ENCODE results near the gene BTBD2.

- no peak for TF ChIP-seq CTCF (IDR thresholded peaks at IDR 0.05)
- TF ChIP-seq EP300 (IDR thresholded peaks at IDR 0.05): no peak
These were observed 46.1 kb downstream of the BTBD2 start for GRCh38 chr19:1969176-1970002.

All from sigmoid colon (tissue), 4 donors.